ENCODE measurements around the gene MICALL2.

MICALL2 gene

DNA sequence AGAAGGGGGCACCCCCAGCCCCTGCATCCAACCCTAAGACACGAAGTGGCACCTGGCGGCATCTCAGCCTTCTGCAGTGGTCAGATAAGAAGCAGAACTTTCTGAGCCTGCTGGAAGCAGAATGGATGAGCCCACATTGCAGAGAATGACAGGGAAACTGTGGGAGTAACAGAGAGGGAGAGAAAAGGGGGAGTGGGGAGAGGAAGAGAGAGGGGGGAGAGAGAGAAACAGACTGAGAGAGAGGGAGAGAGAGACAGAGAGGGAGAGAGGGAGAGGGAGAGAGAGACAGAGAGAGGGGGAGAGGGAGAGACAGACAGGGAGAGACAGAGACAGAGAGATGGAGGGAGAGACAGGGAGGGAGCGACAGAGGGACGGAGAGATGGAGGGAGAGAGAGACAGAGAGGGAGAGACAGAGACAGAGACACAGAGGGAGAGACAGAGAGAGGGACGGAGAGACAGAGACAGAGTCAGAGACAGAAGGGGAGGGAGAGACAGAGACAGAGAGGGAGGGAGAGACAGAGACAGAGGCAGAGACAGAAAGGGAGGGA, 35.9 kb downstream of the MICALL2 start:
- no peak overlapping the region for H3K27ac ChIP-seq (ENCODE audit: low read depth, low read length, severe bottlenecking)
- 85 to 86% methylated on average over 3 to 5 of the region's 5 CpGs for WGBS, 2 experiments (ENCODE audit: insufficient coverage in 2 of 2)
- H3K36me3 ChIP-seq (ENCODE audit: control insufficient read depth, insufficient read depth, low read length), result no peaks in the 10 kb centered on the region
- H3K4me1 ChIP-seq (ENCODE audit: control insufficient read depth, insufficient read depth, low read length, poor library complexity, severe bottlenecking), result no peaks in the 10 kb centered on the region
- no peaks in the 10 kb centered on the region for H3K9me3 ChIP-seq (ENCODE audit: control insufficient read depth, low read length)
- H3K4me3 ChIP-seq (ENCODE audit: extremely low read depth, insufficient read depth, low read length, poor library complexity, severe bottlenecking), result no peak overlapping the region

DNA sequence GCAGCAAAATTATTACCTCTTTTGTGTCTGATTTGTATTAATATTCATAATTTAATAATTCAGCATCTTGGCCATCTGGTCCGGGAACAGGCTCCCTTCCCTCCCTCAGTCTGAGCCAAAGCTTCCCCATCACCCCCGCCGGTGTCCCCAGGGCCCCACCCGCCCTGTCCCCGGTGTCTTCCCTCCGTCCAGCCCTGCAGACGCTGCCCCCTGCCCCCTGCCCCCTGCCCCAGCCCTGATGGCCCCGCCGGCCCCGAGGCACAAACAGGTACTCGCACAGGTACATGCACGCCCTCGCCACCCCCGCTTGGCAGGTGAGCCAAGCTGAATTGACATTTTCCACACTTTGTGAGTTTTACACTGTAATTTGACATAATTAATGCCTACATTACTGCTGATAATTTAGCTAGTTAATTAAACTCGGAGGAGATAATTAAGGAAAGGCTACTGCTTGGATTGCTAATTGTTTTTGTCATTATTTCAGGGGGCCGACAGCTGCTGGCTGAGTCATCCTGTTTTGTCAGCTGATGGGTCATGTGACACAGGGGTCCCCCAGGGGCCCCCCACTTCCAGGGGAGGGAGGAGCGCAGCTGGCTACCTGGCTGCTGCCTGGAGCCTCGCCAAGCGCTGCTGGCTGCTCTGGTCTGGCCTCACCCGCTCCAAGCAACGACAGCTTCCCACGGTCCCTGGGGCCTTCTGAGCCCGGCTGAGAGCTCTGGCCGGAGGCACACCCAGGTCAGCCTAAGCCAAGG, 36.6 kb downstream of the MICALL2 start:
- no peak overlapping the region for H3K27ac ChIP-seq (ENCODE audit: low read depth, low read length, severe bottlenecking)
- no peaks in the 10 kb centered on the region for H3K36me3 ChIP-seq (ENCODE audit: control insufficient read depth, insufficient read depth, low read length)
- no peaks in the 10 kb centered on the region for H3K9me3 ChIP-seq (ENCODE audit: control insufficient read depth, low read length)
- H3K4me1 ChIP-seq (ENCODE audit: control insufficient read depth, insufficient read depth, low read length, poor library complexity, severe bottlenecking), result no peaks in the 10 kb centered on the region
- no peak overlapping the region for H3K4me3 ChIP-seq (ENCODE audit: extremely low read depth, insufficient read depth, low read length, poor library complexity, severe bottlenecking)
- WGBS, 2 experiments (ENCODE audit: insufficient coverage in 2 of 2), result 68 to 82% methylated on average over 6 to 13 of the region's 24 CpGs

DNA sequence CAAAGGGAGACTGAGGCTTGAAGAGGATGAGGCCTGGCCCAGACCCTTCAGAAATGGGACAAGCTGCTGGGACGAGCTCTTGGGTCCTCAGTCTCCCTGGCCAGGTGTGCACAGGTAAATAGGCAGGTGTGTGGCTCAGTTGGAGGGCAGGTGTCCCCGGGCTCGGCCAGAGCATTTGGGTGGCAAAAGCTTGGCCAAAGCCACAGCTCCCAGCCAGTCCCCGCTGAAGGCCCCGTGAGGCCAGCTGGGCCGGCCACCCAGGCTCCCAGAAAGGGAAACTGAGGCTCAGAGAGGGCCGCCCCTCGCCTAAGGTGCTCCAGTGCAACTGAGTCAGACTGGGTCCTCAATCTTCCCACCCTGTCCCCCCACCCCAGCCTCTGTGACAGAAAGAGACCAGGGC, 37.3 kb downstream of the MICALL2 start:
- Histone ChIP-seq H3K27ac (ENCODE audit: low read depth, low read length, severe bottlenecking) (no peak overlapping the region), H3K36me3 (ENCODE audit: control insufficient read depth, insufficient read depth, low read length) (no peaks in the 10 kb centered on the region), H3K4me3 (ENCODE audit: extremely low read depth, insufficient read depth, low read length, poor library complexity, severe bottlenecking) (no peak overlapping the region), H3K4me1 (ENCODE audit: control insufficient read depth, insufficient read depth, low read length, poor library complexity, severe bottlenecking) (peaks cover 5% of the 10 kb centered on the region), H3K9me3 (ENCODE audit: control insufficient read depth, low read length) (no peaks in the 10 kb centered on the region)
- 88 to 96% methylated on average over 6 to 8 of the region's 8 CpGs for WGBS, 2 experiments (ENCODE audit: insufficient coverage in 2 of 2)

DNA sequence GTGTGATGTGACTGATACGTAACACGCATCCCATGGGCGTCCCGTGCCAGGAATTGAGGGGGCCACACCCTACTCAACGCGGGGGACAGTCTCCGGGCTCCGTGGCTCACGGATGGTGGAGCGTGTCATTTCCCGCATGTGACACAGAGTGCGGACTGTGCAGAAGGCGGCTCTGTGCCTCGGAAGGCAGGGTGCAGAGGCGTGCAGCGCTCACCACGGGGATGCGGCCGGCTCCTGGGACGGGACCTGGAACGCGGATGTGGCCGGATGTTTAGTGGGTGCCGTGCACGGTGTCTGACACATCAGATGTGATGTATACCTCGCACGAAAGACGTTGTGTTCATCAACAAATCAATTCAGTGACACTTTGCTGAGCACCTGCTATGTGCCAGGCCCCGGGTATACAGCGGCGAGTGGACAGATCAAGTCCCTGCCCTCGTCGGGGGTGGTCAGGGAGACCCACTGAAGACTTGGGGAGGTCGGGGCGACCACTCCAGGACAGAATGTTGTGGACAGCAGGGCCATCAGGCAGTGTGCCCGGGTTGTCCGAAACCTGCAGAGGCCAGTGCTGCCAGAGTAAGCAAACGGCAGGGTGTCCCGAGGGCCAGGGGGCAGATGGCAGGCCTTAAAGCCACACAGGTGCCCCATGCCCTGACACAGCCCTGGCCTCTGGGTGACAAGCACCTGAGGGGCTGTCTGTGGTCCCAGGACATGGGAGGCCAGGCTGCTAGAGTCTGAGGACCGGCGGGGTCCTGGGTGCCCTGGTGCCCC, 38.1 kb downstream of the MICALL2 start:
- no peak overlapping the region for H3K4me3 ChIP-seq (ENCODE audit: extremely low read depth, insufficient read depth, low read length, poor library complexity, severe bottlenecking)
- peaks cover 5% of the 10 kb centered on the region for H3K4me1 ChIP-seq (ENCODE audit: control insufficient read depth, insufficient read depth, low read length, poor library complexity, severe bottlenecking)
- H3K36me3 ChIP-seq (ENCODE audit: control insufficient read depth, insufficient read depth, low read length), result no peaks in the 10 kb centered on the region
- no peak overlapping the region for H3K27ac ChIP-seq (ENCODE audit: low read depth, low read length, severe bottlenecking)
- 92% methylated on average over 38 to 41 of the region's 41 CpGs for WGBS, 2 experiments (ENCODE audit: insufficient coverage in 2 of 2)
- no peaks in the 10 kb centered on the region for H3K9me3 ChIP-seq (ENCODE audit: control insufficient read depth, low read length)

DNA sequence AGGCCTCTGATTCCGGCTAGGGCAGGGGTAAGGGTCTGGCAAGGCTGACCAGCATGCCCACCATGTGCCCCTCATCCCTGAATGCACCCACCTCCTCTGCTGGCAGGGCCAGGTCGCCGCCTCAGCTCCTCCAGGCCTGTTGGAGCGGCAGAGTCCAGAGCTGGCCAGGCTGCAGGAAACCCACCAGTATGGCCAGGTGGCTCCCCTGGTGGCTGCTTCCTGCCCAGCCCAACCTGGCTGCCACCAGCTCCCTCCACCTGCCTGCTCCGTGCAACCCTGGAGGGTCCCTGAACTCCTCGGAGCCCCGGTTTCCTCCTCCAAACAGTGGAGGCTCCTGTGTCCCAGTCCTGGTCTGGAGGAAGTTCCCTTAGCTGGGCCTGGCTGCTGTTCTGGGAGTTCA, 39.6 kb downstream of the MICALL2 start:
- WGBS, 2 experiments (ENCODE audit: insufficient coverage in 2 of 2), result 64 to 79% methylated on average over 4 to 7 of the region's 7 CpGs
- H3K4me3 ChIP-seq (ENCODE audit: extremely low read depth, insufficient read depth, low read length, poor library complexity, severe bottlenecking), result no peak overlapping the region
- no peak overlapping the region for H3K27ac ChIP-seq (ENCODE audit: low read depth, low read length, severe bottlenecking)
- peaks cover 5% of the 10 kb centered on the region for H3K4me1 ChIP-seq (ENCODE audit: control insufficient read depth, insufficient read depth, low read length, poor library complexity, severe bottlenecking)
- no peaks in the 10 kb centered on the region for H3K9me3 ChIP-seq (ENCODE audit: control insufficient read depth, low read length)
- H3K36me3 ChIP-seq (ENCODE audit: control insufficient read depth, insufficient read depth, low read length), result no peaks in the 10 kb centered on the region

DNA sequence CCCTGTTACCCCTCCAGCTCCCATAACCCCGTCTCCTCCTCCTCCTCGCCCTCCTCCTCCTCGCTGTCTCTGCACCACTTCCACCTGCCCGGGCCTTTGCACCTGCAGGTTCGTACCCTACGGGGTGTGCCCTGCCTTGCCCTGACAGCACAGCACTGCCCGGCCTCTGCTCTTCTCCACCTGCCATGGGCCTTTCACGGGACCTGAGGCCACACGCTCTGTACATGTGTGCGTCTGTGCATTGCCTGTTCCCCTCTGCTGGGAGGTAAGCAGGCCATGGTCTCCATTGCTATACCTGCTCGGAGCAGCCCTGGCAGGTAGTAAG, 40.0 kb downstream of the MICALL2 start:
- WGBS, 2 experiments (ENCODE audit: insufficient coverage in 2 of 2), result 90 to 93% methylated on average over 10 of the region's 11 CpGs

DNA sequence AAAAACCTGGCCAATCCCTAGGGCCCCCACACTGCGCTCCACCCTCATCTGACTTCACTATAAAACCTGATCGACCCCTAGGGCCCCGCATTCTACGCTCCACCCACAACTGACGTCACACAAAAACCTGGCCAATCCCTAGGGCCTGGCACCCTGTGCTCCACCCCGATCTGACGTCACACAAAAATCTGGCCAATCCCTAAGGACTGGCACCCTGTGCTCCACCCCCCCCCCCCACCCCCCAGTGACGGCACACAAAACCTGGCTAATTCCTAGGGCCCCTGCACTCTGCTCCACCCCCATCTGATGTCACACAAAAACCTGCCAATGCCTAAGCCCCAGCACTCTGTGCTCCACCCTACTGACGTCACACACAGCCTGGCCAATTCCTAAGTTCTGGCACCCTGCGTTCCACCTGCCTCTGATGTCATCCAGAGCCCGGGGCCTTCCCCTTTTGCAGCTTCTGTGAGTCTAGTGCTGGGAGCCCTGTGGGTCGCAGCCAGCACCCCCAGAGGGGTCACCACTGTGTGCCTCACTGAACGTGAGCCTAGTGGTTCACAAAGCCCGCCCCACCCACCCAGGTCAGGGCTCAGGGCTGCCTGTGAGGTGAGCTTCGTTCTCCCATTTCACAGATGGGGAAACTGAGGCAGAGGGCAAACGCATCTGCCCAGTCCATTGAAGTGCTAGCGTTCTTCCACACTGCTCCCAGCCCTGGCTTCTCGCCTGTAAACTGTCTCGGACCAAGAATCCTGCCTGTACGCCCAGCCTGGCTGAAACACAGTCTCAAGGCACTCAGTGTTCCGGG, 40.6 kb downstream of the MICALL2 start:
- Histone ChIP-seq H3K9me3 (ENCODE audit: control insufficient read depth, low read length) (no peaks in the 10 kb centered on the region), H3K36me3 (ENCODE audit: control insufficient read depth, insufficient read depth, low read length) (no peaks in the 10 kb centered on the region), H3K4me1 (ENCODE audit: control insufficient read depth, insufficient read depth, low read length, poor library complexity, severe bottlenecking) (peaks cover 5% of the 10 kb centered on the region), H3K4me3 (ENCODE audit: extremely low read depth, insufficient read depth, low read length, poor library complexity, severe bottlenecking) (no peak overlapping the region), H3K27ac (ENCODE audit: low read depth, low read length, severe bottlenecking) (no peak overlapping the region)
- WGBS, 2 experiments (ENCODE audit: insufficient coverage in 2 of 2), result 76 to 82% methylated on average over 11 to 19 of the region's 21 CpGs

More for the DNA sequence above, 40.0 kb downstream of the MICALL2 start:
- peaks cover 5% of the 10 kb centered on the region for H3K4me1 ChIP-seq (ENCODE audit: control insufficient read depth, insufficient read depth, low read length, poor library complexity, severe bottlenecking)
- no peaks in the 10 kb centered on the region for H3K36me3 ChIP-seq (ENCODE audit: control insufficient read depth, insufficient read depth, low read length)
- no peak overlapping the region for H3K4me3 ChIP-seq (ENCODE audit: extremely low read depth, insufficient read depth, low read length, poor library complexity, severe bottlenecking)
- H3K27ac ChIP-seq (ENCODE audit: low read depth, low read length, severe bottlenecking), result no peak overlapping the region
- no peaks in the 10 kb centered on the region for H3K9me3 ChIP-seq (ENCODE audit: control insufficient read depth, low read length)

DNA sequence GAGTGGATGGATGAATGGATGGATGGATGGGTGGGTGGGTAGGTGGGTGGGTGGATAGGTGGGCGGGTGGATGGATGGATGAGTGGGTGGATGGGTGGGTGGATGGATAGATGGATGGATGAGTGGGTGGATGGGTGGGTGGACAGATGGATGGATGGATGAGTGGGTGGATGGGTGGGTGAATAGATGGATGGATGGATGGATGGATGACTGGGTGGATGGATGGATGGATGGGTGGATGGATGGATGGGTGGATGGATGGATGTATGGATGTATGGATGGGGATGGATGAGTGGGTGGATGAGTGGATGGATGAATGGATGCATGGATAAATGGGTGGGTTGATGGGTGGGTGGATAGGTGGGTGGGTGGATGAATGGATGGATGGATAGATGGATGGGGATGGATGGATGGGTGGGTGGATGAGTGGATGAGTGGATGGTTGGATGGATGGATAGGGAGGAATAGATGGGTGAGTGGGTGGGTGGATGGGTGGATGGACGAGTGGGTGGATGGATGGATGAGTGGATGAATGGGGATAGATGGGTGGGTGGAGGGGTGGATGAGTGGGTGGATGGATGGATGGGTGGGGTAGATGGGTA, 43.8 kb downstream of the MICALL2 start:
- peaks cover 5% of the 10 kb centered on the region for H3K4me1 ChIP-seq (ENCODE audit: control insufficient read depth, insufficient read depth, low read length, poor library complexity, severe bottlenecking)
- H3K9me3 ChIP-seq (ENCODE audit: control insufficient read depth, low read length), result no peaks in the 10 kb centered on the region
- no peaks in the 10 kb centered on the region for H3K36me3 ChIP-seq (ENCODE audit: control insufficient read depth, insufficient read depth, low read length)
- WGBS, 2 experiments (ENCODE audit: insufficient coverage in 2 of 2), result 63 to 83% methylated on average over 1 to 2 of the region's 2 CpGs
- H3K4me3 ChIP-seq (ENCODE audit: extremely low read depth, insufficient read depth, low read length, poor library complexity, severe bottlenecking), result no peak overlapping the region
- H3K27ac ChIP-seq (ENCODE audit: low read depth, low read length, severe bottlenecking), result no peak overlapping the region

DNA sequence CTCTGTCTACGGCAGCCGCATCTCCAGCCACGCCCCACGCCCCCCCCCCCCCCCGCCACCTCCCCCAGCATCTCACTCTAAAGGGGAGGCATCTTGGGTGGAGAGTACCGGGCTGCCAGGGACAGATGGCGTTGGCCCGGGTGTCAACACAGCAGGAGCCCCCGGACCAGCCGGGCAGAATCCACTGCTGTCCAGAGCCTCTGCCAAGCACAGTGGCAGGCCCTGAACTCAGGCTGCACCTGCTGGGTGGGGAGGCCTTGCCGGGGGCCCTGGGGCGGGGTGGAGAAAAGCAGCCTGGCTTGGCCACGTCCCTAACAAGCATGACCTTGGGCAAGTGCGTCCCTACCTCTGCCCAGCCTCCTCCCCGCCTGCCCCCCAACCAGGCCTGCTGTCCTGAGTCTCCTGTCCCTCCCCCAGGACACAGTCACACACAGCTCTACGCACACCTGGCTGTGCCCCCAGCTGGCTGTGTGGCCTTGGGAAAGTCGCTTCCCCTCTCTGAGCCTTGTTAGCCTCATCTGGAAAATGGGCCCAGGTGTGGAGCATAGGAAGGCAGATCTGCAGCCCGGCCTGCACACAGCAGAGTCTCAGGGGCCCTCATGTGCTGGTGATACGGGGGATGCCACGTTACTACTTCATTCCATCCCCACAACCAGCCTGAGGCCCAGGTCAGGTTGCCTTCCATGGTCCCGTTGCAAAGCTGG, 45.2 kb downstream of the MICALL2 start:
- H3K4me1 ChIP-seq (ENCODE audit: control insufficient read depth, insufficient read depth, low read length, poor library complexity, severe bottlenecking), result peaks cover 5% of the 10 kb centered on the region
- 61 to 73% methylated on average over 10 to 11 of the region's 21 CpGs for WGBS, 2 experiments (ENCODE audit: insufficient coverage in 2 of 2)

More for the DNA sequence above, 45.2 kb downstream of the MICALL2 start:
- Histone ChIP-seq H3K36me3 (ENCODE audit: control insufficient read depth, insufficient read depth, low read length) (no peaks in the 10 kb centered on the region), H3K27ac (ENCODE audit: low read depth, low read length, severe bottlenecking) (no peak overlapping the region), H3K9me3 (ENCODE audit: control insufficient read depth, low read length) (no peaks in the 10 kb centered on the region), H3K4me3 (ENCODE audit: extremely low read depth, insufficient read depth, low read length, poor library complexity, severe bottlenecking) (no peak overlapping the region)

All from mesodermal cell (in vitro differentiated cells).